Measurements from ENCODE around the gene ACTG1. TPM values are rescaled to one million over a fixed set of nuclear protein-coding genes. Genes with fewer than 3 reads are reported as not detected.

Gene ACTG1
- total and polyA plus RNA-seq, 4 donors: 347 to 1,699 (median 1,282) TPM

DNA sequence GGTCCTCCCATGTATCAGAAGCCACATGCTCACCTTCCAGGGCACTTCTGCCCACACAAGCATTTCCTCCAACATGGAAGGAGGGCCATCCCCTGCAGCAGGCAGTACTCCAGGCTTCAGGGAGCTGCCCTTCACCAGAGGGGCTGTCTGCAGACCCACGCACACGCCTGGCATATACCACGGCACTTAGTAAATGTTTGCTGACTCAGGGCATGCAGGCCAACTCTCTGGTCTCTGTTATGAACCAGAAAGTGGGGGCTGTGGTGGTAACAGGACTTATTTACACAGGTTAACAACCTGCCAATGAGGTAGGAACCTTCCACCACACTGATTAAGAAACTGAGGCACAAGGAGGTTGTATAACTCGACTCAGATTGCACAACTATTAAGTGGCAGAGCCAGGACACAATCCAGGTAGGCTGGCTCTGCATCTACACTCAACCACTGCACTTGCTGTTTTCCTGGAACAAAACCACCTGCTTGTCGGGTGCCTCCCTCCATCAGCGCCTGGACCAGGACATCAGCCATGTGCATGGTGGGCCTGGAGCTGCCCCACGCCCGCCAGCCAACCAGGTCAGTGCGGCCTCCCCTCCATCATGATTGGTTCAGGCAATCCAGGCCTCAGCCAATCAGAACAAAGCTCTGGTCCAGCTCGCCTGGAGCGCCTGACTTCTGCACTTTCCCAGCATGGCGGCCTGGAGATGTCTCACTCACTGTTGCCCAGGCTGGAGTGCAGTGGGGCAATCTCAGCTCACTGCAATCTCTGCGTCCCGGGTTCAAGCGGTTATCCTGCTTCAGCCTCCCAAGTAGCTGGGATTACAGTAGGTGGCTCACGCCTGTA lies 19.2 kb downstream of the ACTG1 start:
- WGBS: 89% methylated on average over 16 of the region's 16 CpGs
- no peak overlapping the region for H3K9ac ChIP-seq (ENCODE audit: low read depth in 1 of 2, low read length in 2 of 2)
- TF ChIP-seq, protein P1, sequence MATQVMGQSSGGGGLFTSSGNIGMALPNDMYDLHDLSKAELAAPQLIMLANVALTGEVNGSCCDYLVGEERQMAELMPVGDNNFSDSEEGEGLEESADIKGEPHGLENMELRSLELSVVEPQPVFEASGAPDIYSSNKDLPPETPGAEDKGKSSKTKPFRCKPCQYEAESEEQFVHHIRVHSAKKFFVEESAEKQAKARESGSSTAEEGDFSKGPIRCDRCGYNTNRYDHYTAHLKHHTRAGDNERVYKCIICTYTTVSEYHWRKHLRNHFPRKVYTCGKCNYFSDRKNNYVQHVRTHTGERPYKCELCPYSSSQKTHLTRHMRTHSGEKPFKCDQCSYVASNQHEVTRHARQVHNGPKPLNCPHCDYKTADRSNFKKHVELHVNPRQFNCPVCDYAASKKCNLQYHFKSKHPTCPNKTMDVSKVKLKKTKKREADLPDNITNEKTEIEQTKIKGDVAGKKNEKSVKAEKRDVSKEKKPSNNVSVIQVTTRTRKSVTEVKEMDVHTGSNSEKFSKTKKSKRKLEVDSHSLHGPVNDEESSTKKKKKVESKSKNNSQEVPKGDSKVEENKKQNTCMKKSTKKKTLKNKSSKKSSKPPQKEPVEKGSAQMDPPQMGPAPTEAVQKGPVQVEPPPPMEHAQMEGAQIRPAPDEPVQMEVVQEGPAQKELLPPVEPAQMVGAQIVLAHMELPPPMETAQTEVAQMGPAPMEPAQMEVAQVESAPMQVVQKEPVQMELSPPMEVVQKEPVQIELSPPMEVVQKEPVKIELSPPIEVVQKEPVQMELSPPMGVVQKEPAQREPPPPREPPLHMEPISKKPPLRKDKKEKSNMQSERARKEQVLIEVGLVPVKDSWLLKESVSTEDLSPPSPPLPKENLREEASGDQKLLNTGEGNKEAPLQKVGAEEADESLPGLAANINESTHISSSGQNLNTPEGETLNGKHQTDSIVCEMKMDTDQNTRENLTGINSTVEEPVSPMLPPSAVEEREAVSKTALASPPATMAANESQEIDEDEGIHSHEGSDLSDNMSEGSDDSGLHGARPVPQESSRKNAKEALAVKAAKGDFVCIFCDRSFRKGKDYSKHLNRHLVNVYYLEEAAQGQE (IDR thresholded peaks at IDR 0.05): no peak
- TF ChIP-seq NR2F2 (IDR thresholded peaks at IDR 0.05) (no peak), FOXA2 (IDR thresholded peaks at IDR 0.05) (no peak), JUND (IDR thresholded peaks at IDR 0.05) (no peak), FOXA1 (IDR thresholded peaks at IDR 0.05) (no peak)
- TF ChIP-seq, protein P2, sequence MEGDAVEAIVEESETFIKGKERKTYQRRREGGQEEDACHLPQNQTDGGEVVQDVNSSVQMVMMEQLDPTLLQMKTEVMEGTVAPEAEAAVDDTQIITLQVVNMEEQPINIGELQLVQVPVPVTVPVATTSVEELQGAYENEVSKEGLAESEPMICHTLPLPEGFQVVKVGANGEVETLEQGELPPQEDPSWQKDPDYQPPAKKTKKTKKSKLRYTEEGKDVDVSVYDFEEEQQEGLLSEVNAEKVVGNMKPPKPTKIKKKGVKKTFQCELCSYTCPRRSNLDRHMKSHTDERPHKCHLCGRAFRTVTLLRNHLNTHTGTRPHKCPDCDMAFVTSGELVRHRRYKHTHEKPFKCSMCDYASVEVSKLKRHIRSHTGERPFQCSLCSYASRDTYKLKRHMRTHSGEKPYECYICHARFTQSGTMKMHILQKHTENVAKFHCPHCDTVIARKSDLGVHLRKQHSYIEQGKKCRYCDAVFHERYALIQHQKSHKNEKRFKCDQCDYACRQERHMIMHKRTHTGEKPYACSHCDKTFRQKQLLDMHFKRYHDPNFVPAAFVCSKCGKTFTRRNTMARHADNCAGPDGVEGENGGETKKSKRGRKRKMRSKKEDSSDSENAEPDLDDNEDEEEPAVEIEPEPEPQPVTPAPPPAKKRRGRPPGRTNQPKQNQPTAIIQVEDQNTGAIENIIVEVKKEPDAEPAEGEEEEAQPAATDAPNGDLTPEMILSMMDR (IDR thresholded peaks at IDR 0.05; ENCODE audit: low read depth, low read length, missing input control): no peak
- TF ChIP-seq, protein P3, sequence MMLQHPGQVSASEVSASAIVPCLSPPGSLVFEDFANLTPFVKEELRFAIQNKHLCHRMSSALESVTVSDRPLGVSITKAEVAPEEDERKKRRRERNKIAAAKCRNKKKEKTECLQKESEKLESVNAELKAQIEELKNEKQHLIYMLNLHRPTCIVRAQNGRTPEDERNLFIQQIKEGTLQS (IDR thresholded peaks at IDR 0.05): no peak
- TF ChIP-seq, protein P4, sequence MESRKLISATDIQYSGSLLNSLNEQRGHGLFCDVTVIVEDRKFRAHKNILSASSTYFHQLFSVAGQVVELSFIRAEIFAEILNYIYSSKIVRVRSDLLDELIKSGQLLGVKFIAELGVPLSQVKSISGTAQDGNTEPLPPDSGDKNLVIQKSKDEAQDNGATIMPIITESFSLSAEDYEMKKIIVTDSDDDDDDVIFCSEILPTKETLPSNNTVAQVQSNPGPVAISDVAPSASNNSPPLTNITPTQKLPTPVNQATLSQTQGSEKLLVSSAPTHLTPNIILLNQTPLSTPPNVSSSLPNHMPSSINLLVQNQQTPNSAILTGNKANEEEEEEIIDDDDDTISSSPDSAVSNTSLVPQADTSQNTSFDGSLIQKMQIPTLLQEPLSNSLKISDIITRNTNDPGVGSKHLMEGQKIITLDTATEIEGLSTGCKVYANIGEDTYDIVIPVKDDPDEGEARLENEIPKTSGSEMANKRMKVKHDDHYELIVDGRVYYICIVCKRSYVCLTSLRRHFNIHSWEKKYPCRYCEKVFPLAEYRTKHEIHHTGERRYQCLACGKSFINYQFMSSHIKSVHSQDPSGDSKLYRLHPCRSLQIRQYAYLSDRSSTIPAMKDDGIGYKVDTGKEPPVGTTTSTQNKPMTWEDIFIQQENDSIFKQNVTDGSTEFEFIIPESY (IDR thresholded peaks at IDR 0.05): no peak

DNA sequence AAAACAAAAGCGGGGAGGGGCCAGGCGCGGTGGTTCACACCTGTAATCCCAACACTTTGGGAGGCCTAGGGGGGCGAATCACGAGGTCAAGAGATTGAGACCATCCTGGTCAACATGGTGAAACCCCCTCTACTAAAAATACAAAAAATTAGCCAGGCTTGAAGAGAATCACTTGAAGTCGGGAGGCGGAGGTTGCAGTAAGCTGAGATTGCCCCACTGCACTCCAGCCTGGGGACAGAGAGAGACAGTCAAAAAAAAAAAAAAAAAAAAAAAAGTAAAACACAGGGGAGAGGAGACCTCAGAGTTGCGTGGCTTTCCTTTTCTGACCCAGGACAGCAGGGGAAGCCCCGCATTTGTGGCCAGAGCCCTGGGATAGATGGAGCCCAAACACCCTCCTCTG lies 19.9 kb downstream of the ACTG1 start:
- no peak for DNase-seq (ENCODE audit: low spot score)
- H3K36me3 ChIP-seq (ENCODE audit: control insufficient read depth in 4 of 4, insufficient read depth in 3 of 4, low read depth in 1 of 4, low read length in 3 of 4): no peaks in the 10 kb centered on the region
- H3K4me1 ChIP-seq (ENCODE audit: control insufficient read depth in 4 of 4, insufficient read depth in 4 of 4, low read length in 3 of 4): peaks cover 0 to 6% (median 3%) of the 10 kb centered on the region in 4 donors
- no peak overlapping the region for H3K4me3 ChIP-seq (ENCODE audit: low read depth in 1 of 3, low read length in 3 of 3)
- H3K27ac ChIP-seq (ENCODE audit: low read depth in 1 of 2, low read length in 2 of 2): no peak overlapping the region
- H3K9ac ChIP-seq (ENCODE audit: low read depth in 1 of 2, low read length in 2 of 2): no peak overlapping the region
- 85% methylated on average over 9 of the region's 9 CpGs for WGBS
- H3K9me3 ChIP-seq (ENCODE audit: control insufficient read depth in 4 of 4, low read length in 3 of 4): no peaks in the 10 kb centered on the region
- no peaks in the 10 kb centered on the region for H3K27me3 ChIP-seq (ENCODE audit: control insufficient read depth in 4 of 4, insufficient read depth in 4 of 4, low read length in 3 of 4)
- TF ChIP-seq, protein P5, sequence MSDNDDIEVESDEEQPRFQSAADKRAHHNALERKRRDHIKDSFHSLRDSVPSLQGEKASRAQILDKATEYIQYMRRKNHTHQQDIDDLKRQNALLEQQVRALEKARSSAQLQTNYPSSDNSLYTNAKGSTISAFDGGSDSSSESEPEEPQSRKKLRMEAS (IDR thresholded peaks at IDR 0.05): no peak
- TF ChIP-seq, protein P4 (IDR thresholded peaks at IDR 0.05): no peak
- TF ChIP-seq EGR1 (IDR thresholded peaks at IDR 0.05; ENCODE audit: low read depth in 2 of 2): no peak
- TF ChIP-seq, protein P2 (IDR thresholded peaks at IDR 0.05; ENCODE audit: low read depth, low read length, missing input control): no peak
- no peak for TF ChIP-seq YY1 (IDR thresholded peaks at IDR 0.05)
- no peak for TF ChIP-seq FOXA1 (IDR thresholded peaks at IDR 0.05)
- no peak for TF ChIP-seq RAD21 (IDR thresholded peaks at IDR 0.05)
- TF ChIP-seq SP1 (IDR thresholded peaks at IDR 0.05): no peak
- no peak for TF ChIP-seq NR2F2 (IDR thresholded peaks at IDR 0.05)
- no peak for TF ChIP-seq JUND (IDR thresholded peaks at IDR 0.05)
- TF ChIP-seq HNF4A (conservative IDR thresholded peaks at IDR 0.05): no peak
- no peak for TF ChIP-seq RXRA (IDR thresholded peaks at IDR 0.05)
- TF ChIP-seq GABPA (IDR thresholded peaks at IDR 0.05 in 1 of 2, conservative IDR thresholded peaks at IDR 0.05 in 1 of 2): no peak
- TF ChIP-seq, protein P3 (IDR thresholded peaks at IDR 0.05): no peak
- no peak for TF ChIP-seq HNF4G (IDR thresholded peaks at IDR 0.05)

More for the DNA sequence above, 19.2 kb downstream of the ACTG1 start:
- no peak overlapping the region for H3K4me3 ChIP-seq (ENCODE audit: low read depth in 1 of 3, low read length in 3 of 3)
- no peak for DNase-seq (ENCODE audit: low spot score)
- no peak overlapping the region for H3K27ac ChIP-seq (ENCODE audit: low read depth in 1 of 2, low read length in 2 of 2)
- H3K4me1 ChIP-seq (ENCODE audit: control insufficient read depth in 4 of 4, insufficient read depth in 4 of 4, low read length in 3 of 4): peaks cover 0 to 3% (median 1%) of the 10 kb centered on the region in 4 donors
- no peaks in the 10 kb centered on the region for H3K27me3 ChIP-seq (ENCODE audit: control insufficient read depth in 4 of 4, insufficient read depth in 4 of 4, low read length in 3 of 4)
- no peaks in the 10 kb centered on the region for H3K9me3 ChIP-seq (ENCODE audit: control insufficient read depth in 4 of 4, low read length in 3 of 4)
- H3K36me3 ChIP-seq (ENCODE audit: control insufficient read depth in 4 of 4, insufficient read depth in 3 of 4, low read depth in 1 of 4, low read length in 3 of 4): no peaks in the 10 kb centered on the region
